Endothelial cell (in vitro differentiated cells): Measurements from ENCODE around the gene IGSF6. TPM values are rescaled to one million over a fixed set of nuclear protein-coding genes. Genes with fewer than 3 reads are reported as not detected.

Source experiments
- DNase-seq: peaks from one replicate; pipeline ENCODE4 v3.0.0; 2021; ENCODE audit warnings: low spot score
- H3K27ac Mint-ChIP-seq: one replicate; pipeline ENCODE4 v1.8.0; 2021; ENCODE audit warnings: mixed read lengths, inconsistent platforms; ENCODE audit not compliant: unreplicated experiment
- H3K27me3 Mint-ChIP-seq: one replicate; pipeline ENCODE4 v1.8.0; 2021; ENCODE audit warnings: mild to moderate bottlenecking, moderate library complexity, mixed read lengths, inconsistent platforms; ENCODE audit not compliant: unreplicated experiment
- H3K36me3 Mint-ChIP-seq: one replicate; pipeline ENCODE4 v1.8.0; 2021; ENCODE audit warnings: mild to moderate bottlenecking, low read depth, mixed read lengths, inconsistent platforms; ENCODE audit not compliant: unreplicated experiment
- H3K4me1 Mint-ChIP-seq: one replicate; pipeline ENCODE4 v1.8.0; 2021; ENCODE audit warnings: mild to moderate bottlenecking, mixed read lengths, inconsistent platforms; ENCODE audit not compliant: unreplicated experiment
- H3K4me3 Mint-ChIP-seq: one replicate; pipeline ENCODE4 v1.8.0; 2021; ENCODE audit warnings: mild to moderate bottlenecking, mixed read lengths, inconsistent platforms; ENCODE audit not compliant: unreplicated experiment
- H3K9me3 Mint-ChIP-seq: one replicate; pipeline ENCODE4 v1.8.0; 2021; ENCODE audit warnings: mixed read lengths, inconsistent platforms; ENCODE audit not compliant: unreplicated experiment
- total RNA-seq: library from RNA; stranded (reverse); fragmentation: NEBNext Ultra II Directional; extraction: Animal tissue kit (Norgen Biotek cat#: 25700); gene quantifications from one replicate; pipeline ENCODE4 v1.2.1, GENCODE V29; 2021; ENCODE audit not compliant: unreplicated experiment
- TF ChIP-seq, protein P1 (sequence below): fragments of 200-600 bp; sonication (generic); IDR thresholded peaks from one replicate; pipeline ENCODE4 v1.5.0; 2021; ENCODE audit warnings: antibody characterized with exemption; ENCODE audit not compliant: unreplicated experiment

Gene IGSF6
- total RNA-seq, 1 donor from 2014 or later, result not detected

DNA sequence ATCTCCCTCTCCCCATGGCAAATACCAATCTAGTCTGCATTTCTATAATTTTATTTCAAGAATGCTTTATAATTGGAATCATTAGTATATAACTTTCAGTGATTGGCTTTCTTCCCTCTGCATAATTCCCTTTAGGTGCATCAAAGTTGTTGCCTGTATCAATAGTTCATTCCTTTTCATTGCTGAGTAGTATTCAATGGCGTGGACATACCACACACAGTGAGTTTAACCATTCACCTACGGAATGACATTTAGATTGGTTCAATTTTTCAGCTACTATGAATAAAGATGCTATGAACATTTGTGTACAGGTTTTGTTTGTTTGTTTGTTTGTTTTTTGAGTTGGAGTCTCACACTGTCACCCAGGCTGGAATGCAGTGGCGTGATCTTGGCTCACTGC, 21.1 kb upstream of the IGSF6 start:
- Mint-ChIP-seq H3K4me3 (no peak overlapping the region), H3K27ac (no peak overlapping the region), H3K9me3 (no peaks in the 10 kb centered on the region), H3K27me3 (peaks cover 2% of the 10 kb centered on the region), H3K36me3 (no peaks in the 10 kb centered on the region), H3K4me1 (no peaks in the 10 kb centered on the region)
- DNase-seq, result no peak
- TF ChIP-seq, protein P1, sequence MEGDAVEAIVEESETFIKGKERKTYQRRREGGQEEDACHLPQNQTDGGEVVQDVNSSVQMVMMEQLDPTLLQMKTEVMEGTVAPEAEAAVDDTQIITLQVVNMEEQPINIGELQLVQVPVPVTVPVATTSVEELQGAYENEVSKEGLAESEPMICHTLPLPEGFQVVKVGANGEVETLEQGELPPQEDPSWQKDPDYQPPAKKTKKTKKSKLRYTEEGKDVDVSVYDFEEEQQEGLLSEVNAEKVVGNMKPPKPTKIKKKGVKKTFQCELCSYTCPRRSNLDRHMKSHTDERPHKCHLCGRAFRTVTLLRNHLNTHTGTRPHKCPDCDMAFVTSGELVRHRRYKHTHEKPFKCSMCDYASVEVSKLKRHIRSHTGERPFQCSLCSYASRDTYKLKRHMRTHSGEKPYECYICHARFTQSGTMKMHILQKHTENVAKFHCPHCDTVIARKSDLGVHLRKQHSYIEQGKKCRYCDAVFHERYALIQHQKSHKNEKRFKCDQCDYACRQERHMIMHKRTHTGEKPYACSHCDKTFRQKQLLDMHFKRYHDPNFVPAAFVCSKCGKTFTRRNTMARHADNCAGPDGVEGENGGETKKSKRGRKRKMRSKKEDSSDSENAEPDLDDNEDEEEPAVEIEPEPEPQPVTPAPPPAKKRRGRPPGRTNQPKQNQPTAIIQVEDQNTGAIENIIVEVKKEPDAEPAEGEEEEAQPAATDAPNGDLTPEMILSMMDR, result no peak

DNA sequence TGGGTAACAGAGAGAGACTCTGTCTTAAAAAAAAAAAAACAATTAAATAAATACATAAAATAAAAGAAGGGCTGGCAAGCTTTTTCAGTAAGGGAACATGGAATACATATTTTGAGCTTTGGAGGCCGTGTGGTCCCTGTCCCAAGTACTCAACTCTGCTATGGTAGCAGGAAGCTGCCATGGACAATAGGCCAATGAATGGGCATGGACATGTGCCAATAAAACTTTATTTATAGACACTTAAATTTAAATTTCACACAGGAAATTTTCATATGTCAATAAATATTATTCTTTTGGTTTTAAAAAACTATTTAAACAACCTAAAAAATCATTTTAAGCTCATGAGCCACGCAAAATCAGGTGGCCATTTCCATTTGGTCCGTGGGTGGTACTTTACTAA, 15.2 kb upstream of the IGSF6 start:
- H3K9me3 Mint-ChIP-seq, result no peaks in the 10 kb centered on the region

DNA sequence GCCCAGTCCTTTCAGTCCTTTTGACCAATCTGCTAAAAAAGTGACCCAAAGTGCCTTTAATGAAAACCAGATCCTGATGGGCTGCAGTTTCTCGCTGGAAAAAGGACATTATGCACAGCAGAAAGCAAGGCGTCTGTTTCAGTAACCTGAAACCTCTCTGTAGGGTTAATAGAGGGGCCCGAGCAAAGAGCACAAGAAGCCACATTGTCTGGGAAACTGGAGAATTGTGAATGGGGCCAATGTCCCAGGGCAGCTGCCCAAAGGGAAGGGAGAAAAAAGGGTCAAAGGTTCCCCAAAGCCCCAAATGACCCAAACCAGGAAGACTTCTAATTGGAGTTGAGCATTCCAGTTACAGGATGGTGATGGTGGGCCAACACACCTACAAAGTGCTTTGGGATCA, 14.4 kb upstream of the IGSF6 start:
- Mint-ChIP-seq H3K27ac (no peak overlapping the region), H3K4me1 (no peaks in the 10 kb centered on the region), H3K9me3 (no peaks in the 10 kb centered on the region), H3K36me3 (no peaks in the 10 kb centered on the region), H3K27me3 (no peaks in the 10 kb centered on the region), H3K4me3 (no peak overlapping the region)
- DNase-seq, result no peak
- TF ChIP-seq, protein P1, result no peak

More for the DNA sequence above, 15.2 kb upstream of the IGSF6 start:
- Mint-ChIP-seq H3K36me3 (no peaks in the 10 kb centered on the region), H3K4me3 (no peak overlapping the region), H3K27ac (no peak overlapping the region), H3K4me1 (no peaks in the 10 kb centered on the region), H3K27me3 (no peaks in the 10 kb centered on the region)
- TF ChIP-seq, protein P1, result no peak
- no peak for DNase-seq

DNA sequence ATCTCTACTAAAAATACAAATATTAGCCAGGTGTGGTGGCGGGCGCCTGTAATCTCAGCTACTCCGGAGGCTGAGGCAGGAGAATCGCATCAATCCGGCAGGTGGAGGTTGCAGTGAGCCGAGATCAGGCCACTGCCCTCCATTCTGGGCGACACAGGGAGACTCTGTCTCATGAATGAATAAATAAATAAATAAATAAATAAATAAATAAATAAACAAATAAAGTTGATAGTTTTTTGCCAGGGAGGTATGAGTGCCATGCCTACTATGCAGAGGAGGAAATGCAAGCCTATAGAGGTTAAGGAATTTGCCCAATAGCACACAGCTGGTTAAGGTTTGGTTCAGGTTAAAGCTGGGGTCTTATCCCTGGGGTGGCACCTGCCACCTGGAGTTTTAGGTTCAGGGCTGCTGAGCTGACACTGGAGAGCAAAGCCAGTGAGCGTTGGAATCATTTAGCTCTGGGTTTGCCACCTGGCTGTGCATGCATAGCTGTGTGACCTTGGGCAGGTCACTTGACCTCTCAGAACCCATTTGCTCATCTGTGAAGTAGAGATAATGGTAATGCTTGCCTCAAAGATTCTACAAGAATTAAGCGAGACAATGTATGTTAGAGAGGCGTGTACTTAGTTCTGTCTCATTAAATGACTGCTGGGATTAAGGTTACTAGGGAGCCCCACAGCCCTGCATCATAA, 12.5 kb upstream of the IGSF6 start:
- Mint-ChIP-seq H3K27me3 (no peaks in the 10 kb centered on the region), H3K36me3 (no peaks in the 10 kb centered on the region), H3K4me3 (no peak overlapping the region), H3K4me1 (no peaks in the 10 kb centered on the region), H3K9me3 (no peaks in the 10 kb centered on the region), H3K27ac (no peak overlapping the region)
- TF ChIP-seq, protein P1, result no peak
- DNase-seq, result no peak

DNA sequence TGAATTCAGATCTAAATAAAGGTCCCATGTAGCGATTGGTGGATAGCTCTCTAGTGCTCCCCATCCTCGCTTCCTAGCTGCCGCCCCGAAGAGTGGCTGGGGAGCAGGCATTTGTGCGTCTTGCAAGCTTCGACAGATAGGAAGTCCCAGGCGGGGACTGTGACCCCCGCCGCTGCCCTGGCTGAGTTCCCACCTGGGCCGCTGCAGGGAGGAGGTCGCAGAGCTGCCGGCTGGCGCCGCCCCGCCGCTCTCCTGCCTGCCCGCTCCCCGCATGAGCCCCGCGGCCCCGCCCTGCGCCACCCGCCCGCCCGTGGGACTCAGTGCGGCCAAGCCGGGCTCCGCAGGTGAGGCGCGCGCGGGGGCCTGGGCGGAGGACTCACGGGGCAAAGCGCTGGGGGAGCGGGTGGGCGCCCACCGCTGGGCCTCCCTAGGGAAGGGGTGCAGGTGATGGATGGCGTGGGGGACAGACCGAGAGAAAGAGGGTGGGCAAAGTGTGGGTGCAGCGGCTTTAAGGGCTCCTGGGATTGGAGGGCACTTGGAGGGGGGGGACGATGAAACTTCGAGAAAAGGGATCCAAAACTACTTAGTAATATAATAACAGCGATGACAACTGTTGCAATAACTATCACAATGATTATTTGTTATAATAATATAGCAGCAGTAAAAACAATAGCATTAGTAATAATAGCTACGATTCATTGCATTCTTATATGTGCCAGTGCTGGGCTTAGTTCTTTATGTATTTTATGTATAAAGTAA, 11.7 kb upstream of the IGSF6 start, which contains the start of gene OTOA:
TSS of gene OTOA (plus strand) at position 80 of the 759 bp plus-strand sequence. CDS start 14,547 bp downstream, outside the sequence.
- Mint-ChIP-seq H3K4me3 (no peak within 1 kb of the TSS), H3K9me3 (no peaks in the 10 kb centered on the region), H3K36me3 (no peaks in the 10 kb centered on the region), H3K27me3 (no peaks in the 10 kb centered on the region), H3K4me1 (no peaks in the 10 kb centered on the region), H3K27ac (no peak within 1 kb of the TSS)
- DNase-seq, result peak; percentile 22
- TF ChIP-seq, protein P1, result no peak
